Natural killer cell (primary cell): ENCODE results near the gene PRKN. TPM values are rescaled to one million over a fixed set of nuclear protein-coding genes. Genes with fewer than 3 reads are reported as not detected.

Source experiments
- ATAC-seq, 3 donors: fragments of 150-1000 bp in 2 of 3; fragments of 200-7000 bp in 1 of 3; cut with Tn5 transposase; 1 replicate in 1 of 3; 2 replicates in 2 of 3; pipeline ENCODE4 v1.10.0; 2021; ENCODE audit warnings: mild to moderate bottlenecking in 2 of 3, moderate library complexity in 2 of 3
- DNase-seq, 2 donors: peaks; one replicate each; pipeline versions ENCODE4 v3.0.0 to v3.0.0-alpha.2; 2013 to 2021; ENCODE audit warnings: mixed read lengths in 1 of 2
- H3K27ac ChIP-seq: one replicate; pipeline ENCODE4 v1.5.1; 2013; ENCODE audit warnings: mild to moderate bottlenecking, low read length
- H3K27me3 ChIP-seq: one replicate; pipeline ENCODE4 v1.6.1; 2013; ENCODE audit warnings: low read length; ENCODE audit not compliant: control insufficient read depth, insufficient read depth
- H3K36me3 ChIP-seq: one replicate; pipeline ENCODE4 v1.6.1; 2013; ENCODE audit warnings: low read length; ENCODE audit not compliant: control insufficient read depth, insufficient read depth
- H3K4me1 ChIP-seq: one replicate; pipeline ENCODE4 v1.6.1; 2013; ENCODE audit warnings: low read length; ENCODE audit not compliant: control insufficient read depth, insufficient read depth
- H3K4me3 ChIP-seq: one replicate; pipeline ENCODE4 v1.5.1; 2013; ENCODE audit warnings: low read length
- H3K9me3 ChIP-seq: one replicate; pipeline ENCODE4 v1.6.1; 2013; ENCODE audit warnings: low read length; ENCODE audit not compliant: control insufficient read depth, insufficient read depth
- H3K27ac Mint-ChIP-seq, 2 donors: one replicate each; pipeline ENCODE4 v1.8.0; 2022; ENCODE audit warnings: mild to moderate bottlenecking in 2 of 2, mixed read lengths in 2 of 2, moderate library complexity in 1 of 2
- H3K27me3 Mint-ChIP-seq, 2 donors: one replicate each; pipeline ENCODE4 v1.8.0; 2022; ENCODE audit warnings: low read depth in 2 of 2, mixed read lengths in 2 of 2
- H3K36me3 Mint-ChIP-seq: one replicate; pipeline ENCODE4 v1.8.0; 2022; ENCODE audit warnings: mixed read lengths
- H3K4me1 Mint-ChIP-seq, 2 donors: one replicate each; pipeline ENCODE4 v1.8.0; 2022; ENCODE audit warnings: mixed read lengths in 2 of 2
- H3K4me3 Mint-ChIP-seq: one replicate; pipeline ENCODE4 v1.8.0; 2022; ENCODE audit warnings: mild to moderate bottlenecking, moderate library complexity, mixed read lengths
- H3K9me3 Mint-ChIP-seq, 2 donors: one replicate each; pipeline ENCODE4 v1.8.0; 2022; ENCODE audit warnings: mixed read lengths in 2 of 2
- CTCF ChIP-seq: fragments of 200-600 bp; IDR thresholded peaks from one replicate; pipeline ENCODE4 v1.8.0; 2022; ENCODE audit warnings: antibody characterized with exemption
- WGBS: methylation state at CpG from one replicate; pipeline ENCODE4 v1.1.7; 2013; ENCODE audit warnings: missing lambda C conversion rate; ENCODE audit not compliant: insufficient coverage; 5-methylcytosine and 5-hydroxymethylcytosine counted together
- intact Hi-C: fragments of 100-400 bp; cut with micrococcal nuclease; formaldehyde crosslinking; loops from one replicate; pipeline ENCODE4 v1.14.2; 2022
- total RNA-seq, 4 donors: library from RNA; stranded (reverse); fragments of 120-200 nt in 1 of 4; gene quantifications; one replicate each; pipeline versions ENCODE4 v1.2.3 to v1.2.4, GENCODE V29; 2013 to 2022

Gene PRKN
- total RNA-seq, 3 donors from 2014 or later (not counting 1 experiment from before 2014, with no cell fraction given), result 1.4 to 1.9 (median 1.9) TPM

GRCh38 chr6:161667957-161668356 lies 1059.6 kb downstream of the PRKN start:
- intact Hi-C loops, result no loop called here
- ATAC-seq, result no peak
- no peak for DNase-seq
- H3K4me3 Mint-ChIP-seq, result no peak overlapping the region
- no peaks in the 10 kb centered on the region for H3K4me1 ChIP-seq
- H3K27ac ChIP-seq, result no peak overlapping the region
- peaks cover 9 to 17% of the 10 kb centered on the region in 2 donors for H3K4me1 Mint-ChIP-seq
- H3K36me3 Mint-ChIP-seq, result no peaks in the 10 kb centered on the region
- no CpG with 5 or more reads among the region's 1 CpG for WGBS
- no peaks in the 10 kb centered on the region for H3K27me3 Mint-ChIP-seq
- no peak for TF ChIP-seq CTCF
- no peaks in the 10 kb centered on the region for H3K27me3 ChIP-seq
- H3K27ac Mint-ChIP-seq, result no peak overlapping the region
- H3K9me3 Mint-ChIP-seq, result no peaks in the 10 kb centered on the region
- no peak overlapping the region for H3K4me3 ChIP-seq
- no peaks in the 10 kb centered on the region for H3K36me3 ChIP-seq
- no peaks in the 10 kb centered on the region for H3K9me3 ChIP-seq

- Mint-ChIP-seq H3K27me3 (no peaks in the 10 kb centered on the region), H3K4me3 (no peak overlapping the region), H3K27ac (no peak overlapping the region), H3K9me3 (no peaks in the 10 kb centered on the region), H3K36me3 (no peaks in the 10 kb centered on the region), H3K4me1 (peaks cover 6 to 7% of the 10 kb centered on the region in 2 donors)
- H3K4me3 ChIP-seq, result no peak overlapping the region
- no peaks in the 10 kb centered on the region for H3K4me1 ChIP-seq
- H3K9me3 ChIP-seq, result no peaks in the 10 kb centered on the region
- intact Hi-C loops, result no loop called here
- DNase-seq, result no peak
- H3K27me3 ChIP-seq, result no peaks in the 10 kb centered on the region
- no peaks in the 10 kb centered on the region for H3K36me3 ChIP-seq
- no peak for ATAC-seq
- H3K27ac ChIP-seq, result no peak overlapping the region
- 95% methylated on average over 7 of the region's 8 CpGs for WGBS
- no peak for TF ChIP-seq CTCF
These were observed 1063.9 kb downstream of the PRKN start for GRCh38 chr6:161663682-161664081.

DNA sequence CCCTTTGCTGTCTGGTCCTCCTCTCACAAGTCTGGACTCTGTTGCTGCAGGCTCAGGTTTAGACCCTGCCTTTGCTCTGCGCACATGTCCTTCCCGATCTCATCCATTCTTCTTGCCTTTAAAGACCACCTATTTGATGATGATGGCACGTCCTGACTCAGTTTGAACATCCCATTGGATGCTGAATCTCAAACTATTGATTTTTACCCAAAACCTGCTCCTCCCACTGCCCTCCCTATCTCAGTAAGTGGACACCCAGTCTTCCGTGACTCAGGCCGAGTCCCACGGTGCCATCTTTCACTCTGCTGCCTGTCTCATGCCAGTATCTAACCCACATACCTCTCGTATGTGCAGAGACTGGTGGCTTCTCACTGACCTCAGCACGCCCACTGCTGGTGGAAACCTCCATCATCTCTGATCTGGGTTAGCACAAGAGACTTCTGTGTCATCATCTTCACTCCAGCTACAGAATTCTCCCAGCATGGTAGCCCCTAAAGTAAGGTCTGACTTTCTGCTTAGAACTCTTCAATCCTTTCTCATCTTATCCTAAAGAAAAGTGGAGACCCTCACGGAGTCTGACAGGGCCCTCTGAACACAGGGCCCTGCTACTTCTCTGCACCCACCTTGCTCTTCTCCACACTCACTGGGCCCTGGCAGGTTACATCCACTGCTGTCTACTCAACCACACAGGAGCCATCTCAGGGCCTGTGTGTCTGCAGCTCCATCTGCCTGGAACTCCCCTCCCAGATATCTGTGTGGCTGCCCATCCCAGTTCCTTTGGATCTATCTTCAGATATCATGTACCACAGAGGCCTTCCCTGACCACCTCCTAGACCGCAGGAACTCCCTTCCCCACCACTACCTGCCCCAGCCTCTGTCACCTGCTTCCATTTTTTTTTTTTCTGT lies 1066.6 kb downstream of the PRKN start:
- Mint-ChIP-seq H3K27ac (no peak overlapping the region), H3K36me3 (no peaks in the 10 kb centered on the region), H3K9me3 (no peaks in the 10 kb centered on the region), H3K4me3 (no peak overlapping the region), H3K27me3 (peaks cover 0 to 2% of the 10 kb centered on the region in 2 donors), H3K4me1 (no peaks in the 10 kb centered on the region)
- no peak for DNase-seq
- H3K27me3 ChIP-seq, result no peaks in the 10 kb centered on the region
- H3K27ac ChIP-seq, result no peak overlapping the region
- no peaks in the 10 kb centered on the region for H3K4me1 ChIP-seq
- 86% methylated on average over 10 of the region's 10 CpGs for WGBS
- no peak for ATAC-seq
- intact Hi-C loops, result no loop called here
- H3K36me3 ChIP-seq, result no peaks in the 10 kb centered on the region
- H3K4me3 ChIP-seq, result no peak overlapping the region
- TF ChIP-seq CTCF, result no peak
- no peaks in the 10 kb centered on the region for H3K9me3 ChIP-seq
